GM12801 (cell line): Measurements from ENCODE around the gene BRSK2.

Source experiments
- TF ChIP-seq, protein P1 (sequence below): IDR thresholded peaks from one replicate; pipeline ENCODE4 v1.5.1; 2011; ENCODE audit warnings: control low read depth; ENCODE audit not compliant: insufficient read length; ENCODE audit errors: extremely low read depth

Gene BRSK2

DNA sequence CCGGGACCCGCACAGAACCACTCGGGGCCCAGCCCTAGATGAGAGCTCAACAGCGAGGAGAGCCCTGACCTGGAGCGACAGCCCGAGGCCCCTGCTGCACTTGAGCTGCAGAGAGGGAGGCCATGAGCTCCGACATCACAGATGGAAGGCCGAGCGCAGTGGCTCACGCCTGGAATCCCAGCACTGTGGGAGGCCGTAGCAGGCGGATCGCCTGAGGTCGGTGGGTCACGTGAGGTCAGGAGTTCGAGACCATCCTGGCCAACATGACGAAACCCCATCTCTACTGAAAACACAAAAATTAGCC, 13.8 kb upstream of the BRSK2 start:
- TF ChIP-seq, protein P1, sequence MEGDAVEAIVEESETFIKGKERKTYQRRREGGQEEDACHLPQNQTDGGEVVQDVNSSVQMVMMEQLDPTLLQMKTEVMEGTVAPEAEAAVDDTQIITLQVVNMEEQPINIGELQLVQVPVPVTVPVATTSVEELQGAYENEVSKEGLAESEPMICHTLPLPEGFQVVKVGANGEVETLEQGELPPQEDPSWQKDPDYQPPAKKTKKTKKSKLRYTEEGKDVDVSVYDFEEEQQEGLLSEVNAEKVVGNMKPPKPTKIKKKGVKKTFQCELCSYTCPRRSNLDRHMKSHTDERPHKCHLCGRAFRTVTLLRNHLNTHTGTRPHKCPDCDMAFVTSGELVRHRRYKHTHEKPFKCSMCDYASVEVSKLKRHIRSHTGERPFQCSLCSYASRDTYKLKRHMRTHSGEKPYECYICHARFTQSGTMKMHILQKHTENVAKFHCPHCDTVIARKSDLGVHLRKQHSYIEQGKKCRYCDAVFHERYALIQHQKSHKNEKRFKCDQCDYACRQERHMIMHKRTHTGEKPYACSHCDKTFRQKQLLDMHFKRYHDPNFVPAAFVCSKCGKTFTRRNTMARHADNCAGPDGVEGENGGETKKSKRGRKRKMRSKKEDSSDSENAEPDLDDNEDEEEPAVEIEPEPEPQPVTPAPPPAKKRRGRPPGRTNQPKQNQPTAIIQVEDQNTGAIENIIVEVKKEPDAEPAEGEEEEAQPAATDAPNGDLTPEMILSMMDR, result no peak

DNA sequence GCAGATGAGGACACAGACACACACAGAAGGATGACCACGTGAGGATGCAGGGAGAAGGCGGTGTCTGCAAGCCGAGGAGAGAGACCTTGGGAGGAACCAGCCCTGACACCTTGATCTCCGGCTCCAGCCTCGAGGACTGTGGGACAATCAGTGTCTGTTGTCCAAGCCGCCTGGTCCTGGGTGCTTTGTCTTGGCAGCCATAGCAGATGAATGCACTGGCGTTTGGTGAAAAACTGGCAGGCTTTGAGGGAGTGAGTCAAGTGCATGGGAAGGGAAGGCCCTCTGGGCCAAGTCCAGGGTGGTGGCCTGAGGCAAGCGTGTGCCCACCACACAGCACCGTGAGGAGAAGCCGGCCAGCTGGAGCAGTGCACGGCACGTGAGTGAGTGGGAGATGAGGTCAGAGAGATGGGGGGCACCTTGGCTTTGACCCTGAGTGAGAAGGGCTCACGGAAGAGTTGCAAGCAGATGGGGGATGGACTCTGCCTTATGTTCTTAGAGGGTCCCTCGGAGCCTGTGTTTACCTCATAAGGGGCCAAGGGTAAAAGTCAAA, 12.4 kb upstream of the BRSK2 start:
- TF ChIP-seq, protein P1, result no peak

DNA sequence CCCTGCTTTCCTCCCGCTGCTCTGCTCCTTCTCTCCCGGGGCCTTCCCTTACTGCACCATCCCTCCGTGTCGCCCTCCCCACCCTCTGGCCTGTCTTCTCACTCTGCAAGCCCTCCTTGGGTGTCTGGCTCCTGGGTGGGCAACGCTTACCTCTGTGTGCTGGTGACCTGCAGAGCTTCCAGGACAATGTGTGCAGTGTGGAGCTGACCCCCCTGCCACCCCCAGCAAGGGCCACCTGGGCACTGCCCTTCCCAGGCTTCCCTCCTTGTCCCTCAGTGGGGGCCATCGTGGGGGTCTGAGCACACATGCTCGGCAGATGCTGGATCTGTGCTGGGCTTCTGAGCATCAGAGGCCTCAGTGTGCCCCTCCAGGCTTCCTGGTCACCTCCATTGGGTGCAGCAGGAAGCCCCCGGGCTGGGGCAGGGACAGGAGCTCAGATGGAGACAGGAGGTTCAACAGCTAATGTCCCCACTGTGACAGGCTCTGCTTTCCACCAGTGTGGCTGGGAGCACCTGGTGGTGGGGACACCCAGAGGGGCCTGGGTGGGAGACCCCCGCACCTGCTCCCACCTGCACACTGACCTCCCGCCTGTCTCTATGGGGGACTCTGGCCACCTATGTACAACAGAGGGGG, 7.8 kb upstream of the BRSK2 start:
- TF ChIP-seq, protein P1, result no peak

DNA sequence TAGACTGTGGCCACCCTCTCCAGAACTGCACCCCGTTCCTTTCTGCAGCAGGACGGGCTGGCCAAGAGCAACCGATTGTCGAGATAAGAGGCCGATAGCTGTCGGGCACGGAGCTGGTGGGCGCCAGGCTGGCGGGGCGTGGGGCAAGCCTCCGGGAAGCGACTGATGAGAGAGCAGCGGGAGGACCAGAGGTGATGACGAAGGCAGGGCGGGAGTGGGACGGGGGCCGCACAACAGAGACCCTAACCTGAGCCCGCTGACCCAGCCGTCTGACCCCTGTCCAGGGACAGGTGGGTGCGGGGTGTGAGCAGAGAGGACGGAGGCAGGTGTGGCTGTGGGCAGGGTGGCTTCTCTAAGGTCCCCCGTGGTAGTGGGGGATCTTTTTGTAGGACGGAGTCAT, 7.3 kb upstream of the BRSK2 start:
- TF ChIP-seq, protein P1, result no peak

DNA sequence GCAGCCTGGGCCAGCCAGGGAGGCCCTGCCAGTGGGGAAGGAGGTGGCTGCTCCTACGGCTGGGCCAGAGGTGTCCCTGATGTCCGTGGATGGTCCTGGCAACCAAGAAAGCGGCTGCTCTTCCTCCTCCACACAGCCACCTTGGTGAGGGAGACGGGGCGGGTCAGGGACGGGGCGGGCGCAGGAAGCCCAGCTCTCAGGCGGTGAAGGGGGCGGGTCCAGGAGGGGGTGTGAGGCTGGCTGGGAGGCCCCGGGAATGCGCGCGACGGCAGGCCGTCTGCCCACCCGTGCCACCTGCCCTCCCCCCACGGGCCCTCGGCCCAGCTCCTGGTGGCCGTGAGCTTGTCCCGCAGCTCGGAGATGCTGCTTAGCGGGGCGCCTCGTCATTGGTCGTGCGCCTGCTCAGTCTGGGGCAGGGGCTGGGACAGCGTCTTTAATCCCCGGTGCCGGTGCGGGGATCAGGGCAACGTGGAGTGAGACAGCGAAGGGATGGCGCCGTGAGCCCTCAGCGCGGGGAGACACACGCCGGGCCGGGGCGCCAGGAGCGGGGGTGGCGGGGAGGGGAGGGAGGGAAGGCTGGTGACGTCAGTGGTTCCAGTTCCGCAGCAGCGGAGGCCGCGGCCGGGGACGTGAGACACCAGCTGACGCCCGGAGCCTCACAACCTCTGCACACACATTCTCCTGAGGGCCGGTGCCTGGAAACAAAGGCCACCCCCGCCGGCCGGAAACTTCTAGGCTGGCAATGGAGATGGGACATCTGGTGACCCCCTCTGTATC, 6.7 kb upstream of the BRSK2 start:
- TF ChIP-seq, protein P1, result no peak

DNA sequence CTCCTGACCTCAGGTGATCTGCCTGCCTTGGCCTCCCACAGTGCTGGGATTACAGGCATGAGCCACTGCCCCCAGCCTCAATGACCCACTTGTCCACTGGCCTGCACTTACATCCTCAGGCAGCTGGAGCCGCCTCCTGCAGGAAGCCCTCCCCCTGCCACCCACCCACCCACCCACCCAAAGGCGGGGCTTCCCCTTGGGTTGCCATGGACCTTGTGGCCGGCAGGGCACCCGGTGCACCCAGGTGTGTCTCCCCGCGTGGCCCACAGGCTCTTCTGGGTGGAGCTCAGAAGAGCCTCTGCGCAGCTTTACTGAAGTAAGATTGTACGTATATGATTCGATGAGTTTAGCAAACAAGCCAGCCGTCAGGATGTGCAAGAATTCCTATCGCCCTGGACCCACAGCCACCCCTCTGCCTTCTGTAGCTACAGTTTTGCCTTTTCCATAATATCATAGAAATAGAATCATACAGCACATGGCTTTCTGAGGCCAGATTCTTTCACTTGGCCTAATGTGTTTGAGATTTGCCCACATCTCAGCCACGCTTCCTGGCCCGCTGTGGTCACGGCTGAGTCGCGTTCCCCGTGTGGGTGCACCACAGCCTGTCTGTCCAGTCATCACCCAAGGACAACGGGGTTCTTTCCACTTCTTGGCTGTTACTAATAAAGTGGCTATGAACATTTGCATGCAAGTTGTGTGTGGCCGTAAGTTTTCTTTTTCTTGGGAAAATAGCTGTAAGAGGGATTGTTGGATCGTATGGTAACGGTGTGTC, 5.3 kb upstream of the BRSK2 start:
- TF ChIP-seq, protein P1, result no peak

DNA sequence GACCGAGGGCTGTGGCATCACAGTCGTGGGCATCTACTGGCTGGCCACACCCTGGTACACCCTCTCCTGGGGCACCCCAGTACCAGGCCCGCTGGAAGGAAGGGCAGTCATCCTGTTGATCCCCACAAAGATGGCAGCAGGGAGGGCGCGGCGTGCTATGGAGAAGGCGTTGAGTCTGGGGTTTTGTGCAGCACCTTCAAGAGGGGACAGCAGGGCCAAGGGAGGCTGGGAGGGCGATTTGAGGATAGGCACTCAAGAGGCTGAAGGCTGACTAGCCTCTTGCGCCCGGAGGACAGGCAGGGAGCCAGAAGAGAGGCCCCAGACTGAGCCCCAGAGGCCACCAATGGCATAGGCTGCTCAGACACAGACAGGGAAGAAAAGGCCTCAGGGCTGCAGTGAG, 2.2 kb upstream of the BRSK2 start:
- TF ChIP-seq, protein P1, result no peak
